Heart left ventricle (tissue), 13 donors: ENCODE data around the gene PCGF1.

Source experiments
- POLR2A ChIP-seq, 2 donors: fragments of 450-650 bp; IDR thresholded peaks; one replicate each; pipeline ENCODE4 v1.6.1; 2017; ENCODE audit warnings: antibody characterized with exemption in 2 of 2, mild to moderate bottlenecking in 2 of 2, moderate library complexity in 2 of 2
- TF ChIP-seq, protein P1 (sequence below), 12 donors: fragments of 200-600 bp; sonication (generic) in 4 of 12; IDR thresholded peaks; one replicate each; pipeline versions ENCODE4 v1.5.0 to v1.8.0; 2018 to 2022; ENCODE audit warnings: antibody characterized with exemption in 12 of 12, mild to moderate bottlenecking in 5 of 12
- donor health status: ischemic (EF 13 %, LVEDD 7.1; RV severe dilation, severe dysfunction).
- donor health status: DM: no; HTN: yes; CAD: no.
- donor health status: DM: no; HTN: no; CAD: no.
- donor health status: ischemic (EF 25% LVEDD 6.9; RV normal size, moderate dysfunction).
- donor health status: ischemic (EF 25% LVEDD 5.7; RV mildly dilated, moderate dysfunction).
- donor health status: ischemic (EF 35%, LVEDD 5.7; RV mildly dilated, moderate dysfunction).
- donor health status: nonischemic (EF 11% LVEDD 7.7; RV severe dilation, severe dysfunction).
- donor health status: DM: yes; HTN: yes; CAD: no.
- donor health status: PGD.
- donor health status: ischemic (EF 29% LVEDD 5.4; RV normal size, mild dysfunction).
- donor health status: nonischemic (EF 23%, LVEDD 6.1; RV moderate dilation, normal function).

DNA sequence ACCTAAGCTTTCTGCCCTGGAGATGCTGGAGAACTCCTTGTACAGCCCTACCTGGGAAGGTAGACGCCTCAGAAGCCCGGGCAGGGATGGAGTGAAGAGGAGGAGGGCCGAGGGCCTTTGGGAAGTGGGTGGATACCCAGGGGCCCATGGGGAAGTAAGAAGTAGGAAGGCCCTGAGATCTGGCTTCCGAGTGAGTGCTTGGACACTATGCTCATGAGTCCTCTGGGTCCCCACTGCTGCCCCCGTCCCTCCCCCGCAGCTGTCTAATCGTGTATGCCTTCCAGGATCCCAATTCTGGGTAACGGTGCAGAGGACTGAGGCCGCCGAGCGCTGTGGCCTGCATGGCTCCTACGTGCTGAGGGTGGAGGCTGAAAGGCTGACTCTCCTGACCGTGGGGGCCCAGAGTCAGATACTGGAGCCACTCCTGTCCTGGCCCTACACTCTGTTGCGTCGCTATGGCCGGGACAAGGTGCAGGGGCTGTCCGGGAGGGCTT is 48.2 kb upstream of the PCGF1 start:
- TF ChIP-seq, protein P1, sequence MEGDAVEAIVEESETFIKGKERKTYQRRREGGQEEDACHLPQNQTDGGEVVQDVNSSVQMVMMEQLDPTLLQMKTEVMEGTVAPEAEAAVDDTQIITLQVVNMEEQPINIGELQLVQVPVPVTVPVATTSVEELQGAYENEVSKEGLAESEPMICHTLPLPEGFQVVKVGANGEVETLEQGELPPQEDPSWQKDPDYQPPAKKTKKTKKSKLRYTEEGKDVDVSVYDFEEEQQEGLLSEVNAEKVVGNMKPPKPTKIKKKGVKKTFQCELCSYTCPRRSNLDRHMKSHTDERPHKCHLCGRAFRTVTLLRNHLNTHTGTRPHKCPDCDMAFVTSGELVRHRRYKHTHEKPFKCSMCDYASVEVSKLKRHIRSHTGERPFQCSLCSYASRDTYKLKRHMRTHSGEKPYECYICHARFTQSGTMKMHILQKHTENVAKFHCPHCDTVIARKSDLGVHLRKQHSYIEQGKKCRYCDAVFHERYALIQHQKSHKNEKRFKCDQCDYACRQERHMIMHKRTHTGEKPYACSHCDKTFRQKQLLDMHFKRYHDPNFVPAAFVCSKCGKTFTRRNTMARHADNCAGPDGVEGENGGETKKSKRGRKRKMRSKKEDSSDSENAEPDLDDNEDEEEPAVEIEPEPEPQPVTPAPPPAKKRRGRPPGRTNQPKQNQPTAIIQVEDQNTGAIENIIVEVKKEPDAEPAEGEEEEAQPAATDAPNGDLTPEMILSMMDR (IDR thresholded peaks at IDR 0.05) = no peak
- TF ChIP-seq POLR2A (IDR thresholded peaks at IDR 0.05) = no peak
